HG03565 (cell line): Measurements from ENCODE around the gene OSTF1.

Experiments
- ATAC-seq: cut with Tn5 transposase; IDR thresholded peaks from one replicate; pipeline ENCODE4 v1.9.1; 2021; ENCODE audit warnings: mild to moderate bottlenecking, moderate library complexity; ENCODE audit not compliant: unreplicated experiment

The OSTF1 gene

GRCh38 chr9:75117564-75117963 is 29.2 kb downstream of the OSTF1 start:
- no peak for ATAC-seq

GRCh38 chr9:75120686-75121085 is 32.4 kb downstream of the OSTF1 start:
- no peak for ATAC-seq

- ATAC-seq, result no peak
These were observed 33.7 kb downstream of the OSTF1 start for GRCh38 chr9:75121914-75122558.

GRCh38 chr9:75123696-75124095 is 35.4 kb downstream of the OSTF1 start:
- ATAC-seq, result no peak

- ATAC-seq, result no peak
These were observed 40.2 kb downstream of the OSTF1 start for GRCh38 chr9:75128535-75128934.

- no peak for ATAC-seq
These were observed 41.9 kb downstream of the OSTF1 start for GRCh38 chr9:75130172-75130571.

- no peak for ATAC-seq
These were observed 42.4 kb downstream of the OSTF1 start for GRCh38 chr9:75130621-75131230.

GRCh38 chr9:75131700-75132099 is 43.4 kb downstream of the OSTF1 start:
- no peak for ATAC-seq

GRCh38 chr9:75132244-75132643 is 43.9 kb downstream of the OSTF1 start:
- no peak for ATAC-seq

GRCh38 chr9:75133396-75133795 is 45.1 kb downstream of the OSTF1 start:
- no peak for ATAC-seq

- no peak for ATAC-seq
These were observed 46.2 kb downstream of the OSTF1 start for GRCh38 chr9:75134495-75134894.

GRCh38 chr9:75138260-75139040 is 50.1 kb downstream of the OSTF1 start:
- ATAC-seq, result no peak

- ATAC-seq, result no peak
These were observed 50.9 kb downstream of the OSTF1 start for GRCh38 chr9:75139201-75139600.

- no peak for ATAC-seq
These were observed 51.9 kb downstream of the OSTF1 start for GRCh38 chr9:75140261-75140660.

- ATAC-seq, result peak; percentile 45
These were observed 53.9 kb downstream of the OSTF1 start for GRCh38 chr9:75142202-75142601.

GRCh38 chr9:75146229-75146628 is 57.9 kb downstream of the OSTF1 start:
- ATAC-seq, result no peak

- peak; percentile 65 for ATAC-seq
These were observed 59.3 kb downstream of the OSTF1 start for GRCh38 chr9:75147638-75148037.

GRCh38 chr9:75148561-75148960 is 60.2 kb downstream of the OSTF1 start:
- ATAC-seq, result no peak

- ATAC-seq, result no peak
These were observed 61.5 kb downstream of the OSTF1 start for GRCh38 chr9:75149841-75150241.

- no peak for ATAC-seq
These were observed 62.2 kb downstream of the OSTF1 start for GRCh38 chr9:75150512-75150911.

GRCh38 chr9:75152416-75152815 is 64.1 kb downstream of the OSTF1 start:
- ATAC-seq, result no peak

- no peak for ATAC-seq
These were observed 68.5 kb downstream of the OSTF1 start for GRCh38 chr9:75156858-75157257.
